ENCODE results near the gene ITIH3.

GRCh38 chr3:52824037-52824436 is 29.4 kb downstream of the ITIH3 start:
- TF ChIP-seq ZNF565 (CRISPR knock-in tag; conservative IDR thresholded peaks at IDR 0.05; ENCODE audit: low read depth) (no peak), ISL1 (CRISPR knock-in tag; IDR thresholded peaks at IDR 0.05) (no peak), POU6F1 (CRISPR knock-in tag; IDR thresholded peaks at IDR 0.05; ENCODE audit: borderline replicate concordance, low read depth) (no peak), RARB (CRISPR knock-in tag; IDR thresholded peaks at IDR 0.05) (no peak), PATZ1 (CRISPR knock-in tag; IDR thresholded peaks at IDR 0.05; ENCODE audit: borderline replicate concordance) (no peak), ARNTL (CRISPR knock-in tag; IDR thresholded peaks at IDR 0.05; ENCODE audit: borderline replicate concordance, low read depth) (no peak), SNAI2 (CRISPR knock-in tag; IDR thresholded peaks at IDR 0.05) (no peak), ESRRG (CRISPR knock-in tag; IDR thresholded peaks at IDR 0.05) (no peak), CREB5 (CRISPR knock-in tag; IDR thresholded peaks at IDR 0.05; ENCODE audit: low read depth) (no peak), BACH2 (CRISPR knock-in tag; IDR thresholded peaks at IDR 0.05; ENCODE audit: borderline replicate concordance) (no peak)

All from SK-N-SH treated with all-trans-retinoic acid at 6 μM for 48 hours (cell line).